DND-41 (cell line): ENCODE data around the gene EXD3.

Source experiments
- ATAC-seq: fragments of 200-7000 bp; cut with Tn5 transposase; 3 replicates; pipeline ENCODE4 v1.9.1; 2021; ENCODE audit warnings: low read depth; ENCODE audit not compliant: insufficient read depth
- DNase-seq: peaks from one replicate; pipeline ENCODE4 v3.0.0-alpha.2; 2020
- H2AFZ ChIP-seq: 2 replicates; pipeline ENCODE4 v1.6.0; 2012; ENCODE audit warnings: low read depth, low read length
- H3K27ac ChIP-seq: 2 replicates; pipeline ENCODE4 v1.5.1; 2012; ENCODE audit warnings: low read length, inconsistent platforms
- H3K27me3 ChIP-seq: fragments of 200-600 bp; sonication (generic); 2 replicates; pipeline ENCODE4 v1.6.0; 2012; ENCODE audit warnings: low read length, mild to moderate bottlenecking, inconsistent platforms; ENCODE audit not compliant: insufficient read depth, poor library complexity
- H3K36me3 ChIP-seq: 2 replicates; pipeline ENCODE4 v1.5.1; 2012; ENCODE audit warnings: low read length, inconsistent platforms; ENCODE audit not compliant: insufficient read depth
- H3K4me1 ChIP-seq: 2 replicates; pipeline ENCODE4 v1.5.1; 2012; ENCODE audit warnings: mild to moderate bottlenecking, low read length; ENCODE audit not compliant: insufficient read depth
- H3K4me2 ChIP-seq: 2 replicates; pipeline ENCODE4 v1.6.0; 2012; ENCODE audit warnings: mild to moderate bottlenecking, moderate library complexity, low read length, inconsistent platforms; ENCODE audit not compliant: insufficient read depth
- H3K4me3 ChIP-seq, 2 experiments: fragments of 200-600 bp in 1 of 2; shearing (Covaris generic) in 1 of 2; 2 replicates each; pipeline ENCODE4 v1.5.1; 2012 to 2016; ENCODE audit warnings: inconsistent platforms in 2 of 2, low read length in 2 of 2, mild to moderate bottlenecking in 2 of 2, low read depth in 1 of 2, moderate library complexity in 1 of 2
- H3K79me2 ChIP-seq: 2 replicates; pipeline ENCODE4 v1.6.0; 2012; ENCODE audit warnings: low read length, inconsistent platforms; ENCODE audit not compliant: insufficient read depth
- H3K9ac ChIP-seq: 2 replicates; pipeline ENCODE4 v1.6.0; 2012; ENCODE audit warnings: low read depth, mild to moderate bottlenecking, inconsistent platforms, low read length, moderate library complexity
- H3K9me3 ChIP-seq: 2 replicates; pipeline ENCODE4 v1.5.1; 2012; ENCODE audit warnings: low read length, moderate library complexity, mild to moderate bottlenecking, inconsistent platforms; ENCODE audit not compliant: insufficient read depth, severe bottlenecking
- H4K20me1 ChIP-seq: 2 replicates; pipeline ENCODE4 v1.6.0; 2012; ENCODE audit warnings: low read length; ENCODE audit not compliant: insufficient read depth
- EZH2 ChIP-seq: IDR thresholded peaks from 3 replicates; pipeline ENCODE4 v1.6.1; 2012; ENCODE audit warnings: borderline replicate concordance, low read depth, mild to moderate bottlenecking, moderate library complexity, low read length, inconsistent platforms; ENCODE audit not compliant: severe bottlenecking
- TF ChIP-seq, protein P1 (sequence below): IDR thresholded peaks from 2 replicates; pipeline ENCODE4 v1.5.1; 2012; ENCODE audit warnings: borderline replicate concordance, low read length, moderate library complexity, mild to moderate bottlenecking; ENCODE audit not compliant: poor library complexity, severe bottlenecking; ENCODE audit errors: extremely low read depth

The EXD3 gene

GRCh38 chr9:137429546-137429890 lies 6.6 kb upstream of the EXD3 start:
- Histone ChIP-seq H3K79me2 (no peaks in the 10 kb centered on the region), H3K4me3 (no peak overlapping the region), H2AFZ (no peak overlapping the region), H3K4me1 (no peaks in the 10 kb centered on the region), H3K27me3 (no peaks in the 10 kb centered on the region), H3K36me3 (no peaks in the 10 kb centered on the region), H3K4me2 (no peak overlapping the region), H3K9me3 (no peaks in the 10 kb centered on the region), H3K9ac (no peak overlapping the region), H3K27ac (no peak overlapping the region), H4K20me1 (no peaks in the 10 kb centered on the region)
- ATAC-seq (no peak), DNase-seq (no peak)
- TF ChIP-seq, protein P1, sequence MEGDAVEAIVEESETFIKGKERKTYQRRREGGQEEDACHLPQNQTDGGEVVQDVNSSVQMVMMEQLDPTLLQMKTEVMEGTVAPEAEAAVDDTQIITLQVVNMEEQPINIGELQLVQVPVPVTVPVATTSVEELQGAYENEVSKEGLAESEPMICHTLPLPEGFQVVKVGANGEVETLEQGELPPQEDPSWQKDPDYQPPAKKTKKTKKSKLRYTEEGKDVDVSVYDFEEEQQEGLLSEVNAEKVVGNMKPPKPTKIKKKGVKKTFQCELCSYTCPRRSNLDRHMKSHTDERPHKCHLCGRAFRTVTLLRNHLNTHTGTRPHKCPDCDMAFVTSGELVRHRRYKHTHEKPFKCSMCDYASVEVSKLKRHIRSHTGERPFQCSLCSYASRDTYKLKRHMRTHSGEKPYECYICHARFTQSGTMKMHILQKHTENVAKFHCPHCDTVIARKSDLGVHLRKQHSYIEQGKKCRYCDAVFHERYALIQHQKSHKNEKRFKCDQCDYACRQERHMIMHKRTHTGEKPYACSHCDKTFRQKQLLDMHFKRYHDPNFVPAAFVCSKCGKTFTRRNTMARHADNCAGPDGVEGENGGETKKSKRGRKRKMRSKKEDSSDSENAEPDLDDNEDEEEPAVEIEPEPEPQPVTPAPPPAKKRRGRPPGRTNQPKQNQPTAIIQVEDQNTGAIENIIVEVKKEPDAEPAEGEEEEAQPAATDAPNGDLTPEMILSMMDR, result no peak

DNA sequence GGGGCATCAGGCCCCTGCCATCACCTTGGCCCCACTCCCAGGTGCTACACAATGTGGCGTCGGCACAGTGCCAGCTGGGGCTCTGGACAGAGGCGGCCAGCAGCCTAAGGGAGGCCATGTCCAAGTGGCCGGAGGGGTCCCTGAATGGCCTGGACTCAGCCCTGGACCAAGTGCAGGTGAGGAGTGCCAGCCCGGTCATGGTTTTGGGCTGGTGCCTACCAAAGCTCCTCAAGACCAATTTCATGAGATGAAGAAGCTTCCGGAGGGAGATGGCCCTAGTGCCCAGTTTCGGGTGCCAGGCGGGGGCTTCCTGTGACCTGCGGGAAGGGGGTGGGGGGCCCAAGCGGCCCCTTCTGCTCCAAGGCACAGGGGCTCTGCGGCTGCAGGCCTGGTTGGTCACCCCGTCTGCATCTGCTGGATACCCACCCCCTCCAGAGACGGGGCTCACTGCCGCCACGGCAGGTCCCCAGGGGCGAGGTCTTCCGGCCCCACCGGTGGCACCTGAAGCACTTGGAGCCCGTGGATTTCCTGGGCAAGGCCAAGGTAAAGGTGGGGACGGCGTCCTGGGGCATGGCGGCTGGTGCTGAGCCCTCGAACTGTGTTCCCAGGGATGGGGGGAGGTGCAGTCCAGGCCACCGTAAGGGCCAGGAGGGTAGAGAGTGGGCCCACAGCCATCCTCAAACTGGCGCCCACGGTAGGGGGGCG lies 6.0 kb upstream of the EXD3 start:
- no peaks in the 10 kb centered on the region for H3K4me1 ChIP-seq
- no peak for DNase-seq
- no peak overlapping the region for H3K4me2 ChIP-seq
- no peaks in the 10 kb centered on the region for H3K36me3 ChIP-seq
- H3K27me3 ChIP-seq, result no peaks in the 10 kb centered on the region
- no peak for TF ChIP-seq EZH2
- TF ChIP-seq, protein P1, result no peak
- H3K4me3 ChIP-seq, result no peak overlapping the region
- ATAC-seq, result no peak
- H3K27ac ChIP-seq, result no peak overlapping the region
- no peaks in the 10 kb centered on the region for H3K79me2 ChIP-seq
- no peaks in the 10 kb centered on the region for H4K20me1 ChIP-seq
- no peak overlapping the region for H3K9ac ChIP-seq
- H2AFZ ChIP-seq, result no peak overlapping the region
- H3K9me3 ChIP-seq, result no peaks in the 10 kb centered on the region

- Histone ChIP-seq H3K27ac (no peak overlapping the region), H4K20me1 (no peaks in the 10 kb centered on the region), H3K27me3 (no peaks in the 10 kb centered on the region), H3K79me2 (no peaks in the 10 kb centered on the region), H3K36me3 (no peaks in the 10 kb centered on the region), H3K4me1 (no peaks in the 10 kb centered on the region), H3K9ac (no peak overlapping the region), H3K4me3 (no peak overlapping the region), H3K9me3 (no peaks in the 10 kb centered on the region), H3K4me2 (no peak overlapping the region), H2AFZ (no peak overlapping the region)
- DNase-seq (no peak), ATAC-seq (no peak)
- TF ChIP-seq, protein P1, result no peak
- no peak for TF ChIP-seq EZH2
These were observed 5.3 kb upstream of the EXD3 start for GRCh38 chr9:137428311-137428630.
